ENCODE results near the gene CFHR4.
"Not testable (repeated sequence)": the region's sequence is repeated elsewhere in the genome, so short reads cannot be mapped to it uniquely, and the experiment has no call there.

CFHR4 gene

GRCh38 chr1:196887515-196888239 is at the start of gene CFHR4:
Gene CFHR4 (plus strand): TSS chr1:196888052. CDS start chr1:196888151, 99 bp downstream.
- TF ChIP-seq CTCF (IDR thresholded peaks at IDR 0.05; ENCODE audit: low read depth, low read length): no peak
- no peak within 1 kb of the TSS for H3K4me3 ChIP-seq (replicated peaks in 1 of 2; ENCODE audit: low read depth in 2 of 2, low read length in 2 of 2)
- no peak for DNase-seq (ENCODE audit: low read depth in 2 of 2)

- H3K4me3 ChIP-seq (replicated peaks in 1 of 2; ENCODE audit: low read depth in 2 of 2, low read length in 2 of 2); DNase-seq (ENCODE audit: low read depth in 2 of 2): not testable (repeated sequence)
These were observed 38.0 kb upstream of the CFHR4 start for GRCh38 chr1:196849613-196850492.

GRCh38 chr1:196856053-196856452 is 31.8 kb upstream of the CFHR4 start:
- no peak for TF ChIP-seq CTCF (IDR thresholded peaks at IDR 0.05; ENCODE audit: low read depth, low read length)
- no peak for DNase-seq (ENCODE audit: low read depth in 2 of 2)
- H3K4me3 ChIP-seq (replicated peaks in 1 of 2; ENCODE audit: low read depth in 2 of 2, low read length in 2 of 2): no peak overlapping the region

GRCh38 chr1:196857188-196857587 is 30.7 kb upstream of the CFHR4 start:
- no peak for TF ChIP-seq CTCF (IDR thresholded peaks at IDR 0.05; ENCODE audit: low read depth, low read length)
- H3K4me3 ChIP-seq (replicated peaks in 1 of 2; ENCODE audit: low read depth in 2 of 2, low read length in 2 of 2): no peak overlapping the region
- DNase-seq (ENCODE audit: low read depth in 2 of 2): no peak

- no peak overlapping the region for H3K4me3 ChIP-seq (replicated peaks in 1 of 2; ENCODE audit: low read depth in 2 of 2, low read length in 2 of 2)
- TF ChIP-seq CTCF (IDR thresholded peaks at IDR 0.05; ENCODE audit: low read depth, low read length): no peak
- DNase-seq (ENCODE audit: low read depth in 2 of 2): no peak
These were observed 29.0 kb upstream of the CFHR4 start for GRCh38 chr1:196858811-196859210.

- TF ChIP-seq CTCF (IDR thresholded peaks at IDR 0.05; ENCODE audit: low read depth, low read length): no peak
- no peak overlapping the region for H3K4me3 ChIP-seq (replicated peaks in 1 of 2; ENCODE audit: low read depth in 2 of 2, low read length in 2 of 2)
- no peak for DNase-seq (ENCODE audit: low read depth in 2 of 2)
These were observed 27.4 kb upstream of the CFHR4 start for GRCh38 chr1:196860323-196860884.

- DNase-seq (ENCODE audit: low read depth in 2 of 2): no peak
- no peak overlapping the region for H3K4me3 ChIP-seq (replicated peaks in 1 of 2; ENCODE audit: low read depth in 2 of 2, low read length in 2 of 2)
- no peak for TF ChIP-seq CTCF (IDR thresholded peaks at IDR 0.05; ENCODE audit: low read depth, low read length)
These were observed 26.4 kb upstream of the CFHR4 start for GRCh38 chr1:196861429-196861828.

Measured in cardiac fibroblast (primary cell).